Measurements from ENCODE around the gene YAF2. TPM values are rescaled to one million over a fixed set of nuclear protein-coding genes. Genes with fewer than 3 reads are reported as not detected.

YAF2 gene
- total and polyA plus RNA-seq, 2 of the 13 experiments (the other 11 are each of a cell fraction or from before 2014, with no cell fraction given): 8.4 to 11.7 TPM

GRCh38 chr12:42237052-42237852 lies 796 bp downstream of the YAF2 start (continued):
- TF ChIP-seq TCF12 (IDR thresholded peaks at IDR 0.05) (no peak), TCF12 (CRISPR knock-in tag; IDR thresholded peaks at IDR 0.05) (no peak), ZNF839 (CRISPR knock-in tag; IDR thresholded peaks at IDR 0.05; ENCODE audit: borderline replicate concordance) (no peak), SRY (CRISPR knock-in tag; IDR thresholded peaks at IDR 0.05) (no peak), PLRG1 (conservative IDR thresholded peaks at IDR 0.05) (no peak), YY1 (IDR thresholded peaks at IDR 0.05; ENCODE audit: insufficient read depth, insufficient replicate concordance, low read depth, low read length) (no peak), ETS1 (CRISPR knock-in tag; IDR thresholded peaks at IDR 0.05) (no peak), STAT6 (CRISPR knock-in tag; IDR thresholded peaks at IDR 0.05; ENCODE audit: borderline replicate concordance) (no peak), ZKSCAN5 (CRISPR knock-in tag; IDR thresholded peaks at IDR 0.05) (no peak), NR2F2 (IDR thresholded peaks at IDR 0.05; ENCODE audit: borderline replicate concordance, low read depth) (no peak), ZNF878 (CRISPR knock-in tag; IDR thresholded peaks at IDR 0.05) (no peak), YEATS4 (CRISPR knock-in tag; IDR thresholded peaks at IDR 0.05; ENCODE audit: borderline replicate concordance) (peak; percentile 51; the same call in 1 of the 2 replicates), CREB1 (IDR thresholded peaks at IDR 0.05) (no peak), CREB1 (CRISPR knock-in tag; IDR thresholded peaks at IDR 0.05) (no peak), GABPA (IDR thresholded peaks at IDR 0.05; ENCODE audit: low read depth, low read length) (no peak), GABPA (CRISPR knock-in tag; IDR thresholded peaks at IDR 0.05; ENCODE audit: low read depth) (no peak), ZNF790 (CRISPR knock-in tag; IDR thresholded peaks at IDR 0.05; ENCODE audit: borderline replicate concordance) (peak; percentile 41; the same call in 1 of the 2 replicates), PHF5A (CRISPR knock-in tag; IDR thresholded peaks at IDR 0.05; ENCODE audit: low read depth, unreplicated experiment) (peak; percentile 59), FOXA1 (IDR thresholded peaks at IDR 0.05) (no peak), FOXA1 (CRISPR knock-in tag; IDR thresholded peaks at IDR 0.05) (peak; percentile 20; the same call in 1 of the 2 replicates), CREM (IDR thresholded peaks at IDR 0.05) (no peak), CREM (CRISPR knock-in tag; IDR thresholded peaks at IDR 0.05) (no peak)
- TF ChIP-seq, protein P1, sequence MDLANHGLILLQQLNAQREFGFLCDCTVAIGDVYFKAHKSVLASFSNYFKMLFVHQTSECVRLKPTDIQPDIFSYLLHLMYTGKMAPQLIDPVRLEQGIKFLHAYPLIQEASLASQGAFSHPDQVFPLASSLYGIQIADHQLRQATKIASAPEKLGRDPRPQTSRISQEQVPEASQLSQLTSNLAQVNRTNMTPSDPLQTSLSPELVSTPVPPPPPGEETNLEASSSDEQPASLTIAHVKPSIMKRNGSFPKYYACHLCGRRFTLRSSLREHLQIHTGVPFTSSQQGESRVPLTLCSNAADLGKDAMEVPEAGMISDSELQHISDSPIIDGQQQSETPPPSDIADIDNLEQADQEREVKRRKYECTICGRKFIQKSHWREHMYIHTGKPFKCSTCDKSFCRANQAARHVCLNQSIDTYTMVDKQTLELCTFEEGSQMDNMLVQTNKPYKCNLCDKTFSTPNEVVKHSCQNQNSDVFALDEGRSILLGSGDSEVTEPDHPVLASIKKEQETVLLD (CRISPR knock-in tag; IDR thresholded peaks at IDR 0.05; ENCODE audit: low read depth): no peak

Data from HepG2 (cell line).